ENCODE measurements around the gene RTP3.

The RTP3 gene

GRCh38 chr3:46471371-46471914 lies 26.3 kb upstream of the RTP3 start:
- TF ChIP-seq CTCF (IDR thresholded peaks at IDR 0.05): no peak
- no peak overlapping the region for H3K9ac ChIP-seq
- H3K9me3 ChIP-seq (ENCODE audit: control insufficient read depth, low read length): no peaks in the 10 kb centered on the region
- no peak overlapping the region for H2AFZ ChIP-seq
- H3K27ac ChIP-seq: no peak overlapping the region
- no peak overlapping the region for H3K4me3 ChIP-seq (ENCODE audit: low read depth, low read length)
- H3K4me2 ChIP-seq (ENCODE audit: low read length): no peak overlapping the region
- H3K36me3 ChIP-seq (ENCODE audit: control insufficient read depth, insufficient read depth, low read length): no peaks in the 10 kb centered on the region
- no peaks in the 10 kb centered on the region for H3K4me1 ChIP-seq
- H3K79me2 ChIP-seq: no peaks in the 10 kb centered on the region
- no peaks in the 10 kb centered on the region for H3K27me3 ChIP-seq (ENCODE audit: control insufficient read depth, insufficient read depth, low read length)

- no peaks in the 10 kb centered on the region for H3K79me2 ChIP-seq
- no peaks in the 10 kb centered on the region for H3K9me3 ChIP-seq (ENCODE audit: control insufficient read depth, low read length)
- no peaks in the 10 kb centered on the region for H3K27me3 ChIP-seq (ENCODE audit: control insufficient read depth, insufficient read depth, low read length)
- H3K4me3 ChIP-seq (ENCODE audit: low read depth, low read length): no peak overlapping the region
- no peak overlapping the region for H3K9ac ChIP-seq
- TF ChIP-seq CTCF (IDR thresholded peaks at IDR 0.05): no peak
- no peak overlapping the region for H2AFZ ChIP-seq
- H3K27ac ChIP-seq: no peak overlapping the region
- no peaks in the 10 kb centered on the region for H3K4me1 ChIP-seq
- H3K36me3 ChIP-seq (ENCODE audit: control insufficient read depth, insufficient read depth, low read length): no peaks in the 10 kb centered on the region
- no peak overlapping the region for H3K4me2 ChIP-seq (ENCODE audit: low read length)
Observed at GRCh38 chr3:46472736-46473135, 25.0 kb upstream of the RTP3 start.

- no peak overlapping the region for H3K4me2 ChIP-seq (ENCODE audit: low read length)
- no peaks in the 10 kb centered on the region for H3K36me3 ChIP-seq (ENCODE audit: control insufficient read depth, insufficient read depth, low read length)
- no peak overlapping the region for H3K9ac ChIP-seq
- no peak overlapping the region for H2AFZ ChIP-seq
- TF ChIP-seq CTCF (IDR thresholded peaks at IDR 0.05): no peak
- H3K27me3 ChIP-seq (ENCODE audit: control insufficient read depth, insufficient read depth, low read length): no peaks in the 10 kb centered on the region
- no peak overlapping the region for H3K4me3 ChIP-seq (ENCODE audit: low read depth, low read length)
- H3K4me1 ChIP-seq: no peaks in the 10 kb centered on the region
- H3K27ac ChIP-seq: no peak overlapping the region
- H3K79me2 ChIP-seq: no peaks in the 10 kb centered on the region
- H3K9me3 ChIP-seq (ENCODE audit: control insufficient read depth, low read length): no peaks in the 10 kb centered on the region
Observed at GRCh38 chr3:46477145-46477544, 20.6 kb upstream of the RTP3 start.

GRCh38 chr3:46477756-46478155 lies 20.0 kb upstream of the RTP3 start:
- Histone ChIP-seq H3K27me3 (ENCODE audit: control insufficient read depth, insufficient read depth, low read length) (no peaks in the 10 kb centered on the region), H3K4me1 (no peaks in the 10 kb centered on the region), H3K9me3 (ENCODE audit: control insufficient read depth, low read length) (no peaks in the 10 kb centered on the region), H3K9ac (no peak overlapping the region), H3K36me3 (ENCODE audit: control insufficient read depth, insufficient read depth, low read length) (no peaks in the 10 kb centered on the region), H3K4me2 (ENCODE audit: low read length) (no peak overlapping the region), H3K4me3 (ENCODE audit: low read depth, low read length) (no peak overlapping the region), H3K27ac (no peak overlapping the region), H3K79me2 (no peaks in the 10 kb centered on the region), H2AFZ (no peak overlapping the region)
- no peak for TF ChIP-seq CTCF (IDR thresholded peaks at IDR 0.05)

- H3K4me3 ChIP-seq (ENCODE audit: low read depth, low read length): no peak overlapping the region
- H2AFZ ChIP-seq: no peak overlapping the region
- H3K36me3 ChIP-seq (ENCODE audit: control insufficient read depth, insufficient read depth, low read length): no peaks in the 10 kb centered on the region
- no peaks in the 10 kb centered on the region for H3K4me1 ChIP-seq
- H3K79me2 ChIP-seq: no peaks in the 10 kb centered on the region
- TF ChIP-seq CTCF (IDR thresholded peaks at IDR 0.05): no peak
- no peak overlapping the region for H3K4me2 ChIP-seq (ENCODE audit: low read length)
- H3K27ac ChIP-seq: no peak overlapping the region
- no peaks in the 10 kb centered on the region for H3K9me3 ChIP-seq (ENCODE audit: control insufficient read depth, low read length)
- no peak overlapping the region for H3K9ac ChIP-seq
- no peaks in the 10 kb centered on the region for H3K27me3 ChIP-seq (ENCODE audit: control insufficient read depth, insufficient read depth, low read length)
Observed at GRCh38 chr3:46478341-46478740, 19.4 kb upstream of the RTP3 start.
